Transverse colon (tissue), 4 donors: ENCODE data around the gene TCERG1L. TPM values are rescaled to one million over a fixed set of nuclear protein-coding genes. Genes with fewer than 3 reads are reported as not detected.

Source experiments
- DNase-seq: peaks from one replicate; pipeline ENCODE4 v3.0.0-alpha.2; 2019
- H3K27ac ChIP-seq, 4 donors: fragments of 200-600 bp; sonication (generic); 2 replicates each; pipeline ENCODE4 v1.5.1; 2016 to 2018; ENCODE audit warnings: inconsistent platforms in 4 of 4
- H3K27me3 ChIP-seq: fragments of 200-600 bp; sonication (generic); 2 replicates; pipeline ENCODE4 v1.5.1; 2017; ENCODE audit warnings: inconsistent platforms
- H3K36me3 ChIP-seq, 4 donors: fragments of 200-600 bp; sonication (generic); 2 replicates each; pipeline ENCODE4 v1.5.1; 2017 to 2019; ENCODE audit warnings: inconsistent platforms in 4 of 4
- H3K4me1 ChIP-seq, 4 donors: fragments of 200-600 bp; sonication (generic); 2 replicates each; pipeline ENCODE4 v1.5.1; 2017 to 2020; ENCODE audit warnings: inconsistent platforms in 4 of 4
- H3K4me3 ChIP-seq, 4 donors: fragments of 200-600 bp; sonication (generic); 1 replicate in 1 of 4; 2 replicates in 3 of 4; pipeline versions ENCODE4 v1.5.1 to v1.6.1; 2017 to 2019; ENCODE audit warnings: inconsistent platforms in 4 of 4
- H3K9me3 ChIP-seq, 2 donors: fragments of 200-600 bp; sonication (generic); 2 replicates each; pipeline ENCODE4 v1.5.1; 2017 to 2019; ENCODE audit warnings: inconsistent platforms in 2 of 2
- EP300 ChIP-seq: sonication (generic); formaldehyde crosslinking; IDR thresholded peaks from one replicate; pipeline ENCODE4 v1.6.1; 2017; ENCODE audit warnings: antibody characterized with exemption, low read depth
- POLR2A ChIP-seq: fragments of 450-650 bp; IDR thresholded peaks from one replicate; pipeline ENCODE4 v1.6.1; 2016; ENCODE audit warnings: antibody characterized with exemption, mild to moderate bottlenecking, moderate library complexity
- POLR2AphosphoS5 ChIP-seq, 3 donors: sonication (generic); formaldehyde crosslinking; IDR thresholded peaks; one replicate each; pipeline ENCODE4 v1.6.1; 2016; ENCODE audit warnings: antibody characterized with exemption in 3 of 3
- WGBS, 2 donors: methylation state at CpG; one replicate each; pipeline ENCODE4 v1.1.5; 2018; ENCODE audit warnings: low coverage in 1 of 2; 5-methylcytosine and 5-hydroxymethylcytosine counted together
- in situ Hi-C, 4 donors: fragments of 200-750 bp; cut with MboI; loops; one replicate each; pipeline versions ENCODE4 v1.15.0 to v1.15.1; 2017; ENCODE audit warnings: low sequenced_read_pairs in 3 of 4, low pct_ligation_motif_present in 1 of 4, low pct_unique_long_range_greater_than_20kb in 1 of 4
- intact Hi-C: fragments of 100-400 bp; cut with DNase I; formaldehyde crosslinking; loops from one replicate; pipeline ENCODE4 v1.15.1; 2023; ENCODE audit warnings: low total_unique reads
- total RNA-seq, 4 donors: library from RNA; depleted of rRNA; stranded (reverse); fragments of >200 nt; gene quantifications; one replicate each; pipeline ENCODE4 v1.1.0, GENCODE V29; 2016
- TF ChIP-seq, protein P1 (sequence below), 5 experiments: fragments of 200-600 bp in 3 of 5; fragments of 450-650 bp in 2 of 5; sonication (generic) in 3 of 5; IDR thresholded peaks; 1 replicate in 2 of 5; 2 replicates in 3 of 5; pipeline ENCODE4 v1.5.1; 2016 to 2017; ENCODE audit warnings: antibody characterized with exemption in 5 of 5, inconsistent platforms in 3 of 5, mild to moderate bottlenecking in 2 of 5, moderate library complexity in 1 of 5

Gene TCERG1L
- total RNA-seq, 4 donors from 2014 or later = 0.16 TPM; not detected in 3

DNA sequence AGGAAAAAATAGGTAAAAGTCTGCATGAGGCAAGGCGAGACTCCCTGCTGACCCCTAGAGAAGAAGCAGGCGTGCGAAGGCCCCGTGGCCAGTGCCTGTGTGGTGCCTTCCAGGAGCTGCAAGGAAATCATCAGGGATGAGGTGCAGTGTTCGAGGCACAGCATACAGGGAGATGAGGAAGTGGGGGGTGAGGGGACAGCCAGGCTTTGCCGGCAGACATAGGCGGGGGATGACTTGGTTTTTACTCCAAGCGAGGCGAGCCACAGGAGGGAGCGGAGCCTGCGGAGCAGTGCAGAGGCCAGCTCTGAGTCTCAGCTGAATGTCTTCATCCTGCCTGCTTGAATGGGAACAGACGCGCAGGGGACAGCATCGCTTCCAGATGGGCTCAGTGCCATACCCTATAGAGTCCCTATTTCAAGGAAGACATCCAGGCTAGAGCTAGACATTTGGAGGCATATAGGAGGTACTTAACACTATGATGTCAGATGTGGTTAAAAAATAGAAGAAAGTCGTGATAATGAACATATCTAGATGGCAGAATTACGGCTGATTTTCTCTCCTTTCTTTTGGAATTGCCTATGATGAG is 49.5 kb downstream of the TCERG1L start:
- DNase-seq = no peak
- H3K27ac ChIP-seq = no peak overlapping the region
- no peak overlapping the region for H3K4me3 ChIP-seq
- H3K36me3 ChIP-seq = no peaks in the 10 kb centered on the region
- TF ChIP-seq EP300 (no peak), POLR2AphosphoS5 (IDR thresholded peaks at IDR 0.05) (no peak), POLR2A (no peak)
- TF ChIP-seq, protein P1, sequence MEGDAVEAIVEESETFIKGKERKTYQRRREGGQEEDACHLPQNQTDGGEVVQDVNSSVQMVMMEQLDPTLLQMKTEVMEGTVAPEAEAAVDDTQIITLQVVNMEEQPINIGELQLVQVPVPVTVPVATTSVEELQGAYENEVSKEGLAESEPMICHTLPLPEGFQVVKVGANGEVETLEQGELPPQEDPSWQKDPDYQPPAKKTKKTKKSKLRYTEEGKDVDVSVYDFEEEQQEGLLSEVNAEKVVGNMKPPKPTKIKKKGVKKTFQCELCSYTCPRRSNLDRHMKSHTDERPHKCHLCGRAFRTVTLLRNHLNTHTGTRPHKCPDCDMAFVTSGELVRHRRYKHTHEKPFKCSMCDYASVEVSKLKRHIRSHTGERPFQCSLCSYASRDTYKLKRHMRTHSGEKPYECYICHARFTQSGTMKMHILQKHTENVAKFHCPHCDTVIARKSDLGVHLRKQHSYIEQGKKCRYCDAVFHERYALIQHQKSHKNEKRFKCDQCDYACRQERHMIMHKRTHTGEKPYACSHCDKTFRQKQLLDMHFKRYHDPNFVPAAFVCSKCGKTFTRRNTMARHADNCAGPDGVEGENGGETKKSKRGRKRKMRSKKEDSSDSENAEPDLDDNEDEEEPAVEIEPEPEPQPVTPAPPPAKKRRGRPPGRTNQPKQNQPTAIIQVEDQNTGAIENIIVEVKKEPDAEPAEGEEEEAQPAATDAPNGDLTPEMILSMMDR (IDR thresholded peaks at IDR 0.05) = no peak
- intact Hi-C loops (no loop called here), in situ Hi-C loops (no loop called here)
- WGBS, 2 donors = 75 to 79% methylated on average over 12 to 16 of the region's 16 CpGs
- no peaks in the 10 kb centered on the region for H3K9me3 ChIP-seq
- no peaks in the 10 kb centered on the region for H3K27me3 ChIP-seq
- no peaks in the 10 kb centered on the region for H3K4me1 ChIP-seq

DNA sequence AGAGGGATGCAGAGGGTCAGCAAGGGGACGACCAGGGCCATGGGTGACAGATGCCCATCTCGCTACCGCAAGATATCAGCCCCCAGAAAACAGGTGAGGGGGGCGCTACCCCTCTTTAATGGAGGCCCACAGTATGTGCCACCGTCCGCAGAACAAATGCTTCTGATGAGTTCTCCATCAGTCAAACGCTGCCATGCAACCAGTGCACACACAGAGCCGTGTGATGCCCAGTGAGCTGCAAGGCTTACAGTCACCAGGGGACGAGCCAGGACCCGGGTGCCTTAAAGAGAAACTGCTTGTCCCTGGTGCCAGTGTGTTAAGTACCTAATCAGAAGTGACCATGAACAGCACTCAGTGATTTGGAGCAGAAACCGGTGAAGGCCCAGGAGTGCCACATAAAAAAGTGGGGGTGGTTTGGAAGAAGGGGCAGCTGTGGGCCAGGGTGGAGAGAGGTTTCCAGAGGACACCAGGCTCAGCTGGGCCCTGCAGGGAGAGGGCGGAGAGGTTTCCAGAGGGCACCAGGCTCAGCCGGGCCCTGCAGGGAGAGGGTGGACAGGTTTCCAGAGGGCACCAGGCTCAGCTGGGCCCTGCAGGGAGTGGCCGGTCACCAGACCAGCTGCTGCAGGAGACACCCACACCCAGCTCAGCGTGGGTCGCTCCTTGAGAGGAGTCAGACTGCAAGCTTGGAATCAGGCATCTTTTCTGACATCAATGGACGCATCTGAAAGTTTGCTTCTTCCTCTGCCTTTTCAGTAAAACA is 50.9 kb downstream of the TCERG1L start:
- Histone ChIP-seq H3K27me3 (no peaks in the 10 kb centered on the region), H3K36me3 (no peaks in the 10 kb centered on the region), H3K9me3 (no peaks in the 10 kb centered on the region), H3K4me3 (no peak overlapping the region), H3K4me1 (no peaks in the 10 kb centered on the region), H3K27ac (no peak overlapping the region)
- WGBS, 2 donors = 57 to 81% methylated on average over 1 to 17 of the region's 17 CpGs
- intact Hi-C loops = no loop called here
- in situ Hi-C loops = no loop called here
- TF ChIP-seq, protein P1 (IDR thresholded peaks at IDR 0.05) = no peak
- DNase-seq = no peak

DNA sequence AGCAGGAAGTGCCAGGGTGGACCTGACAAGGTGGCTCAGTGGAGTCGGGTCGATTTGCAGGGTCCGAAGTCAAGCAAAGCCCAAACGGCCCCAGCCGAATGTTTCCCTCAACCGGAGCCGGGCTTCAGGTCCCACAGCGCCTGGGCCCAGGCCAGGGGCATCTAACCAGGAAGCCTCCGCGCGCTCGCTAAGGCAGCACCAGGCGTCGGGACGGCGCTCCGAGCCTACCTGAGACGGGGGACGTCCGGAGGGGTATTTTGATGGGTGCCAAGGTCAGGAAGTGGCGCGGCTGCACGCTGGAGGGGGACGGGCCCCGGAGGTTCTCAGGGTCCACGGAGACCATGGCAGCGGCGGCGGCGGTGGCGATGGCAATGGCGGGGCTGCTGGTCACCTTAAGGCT is 51.5 kb downstream of the TCERG1L start:
- intact Hi-C loops (no loop called here), in situ Hi-C loops (no loop called here)
- Histone ChIP-seq H3K27me3 (no peaks in the 10 kb centered on the region), H3K9me3 (no peaks in the 10 kb centered on the region), H3K36me3 (no peaks in the 10 kb centered on the region), H3K4me1 (no peaks in the 10 kb centered on the region), H3K27ac (no peak overlapping the region), H3K4me3 (no peak overlapping the region)
- DNase-seq = no peak
- 91 to 97% methylated on average over 12 to 32 of the region's 32 CpGs for WGBS, 2 donors
- TF ChIP-seq EP300 = no peak
- TF ChIP-seq, protein P1 (IDR thresholded peaks at IDR 0.05) = no peak
- no peak for TF ChIP-seq POLR2AphosphoS5 (IDR thresholded peaks at IDR 0.05)
- no peak for TF ChIP-seq POLR2A

DNA sequence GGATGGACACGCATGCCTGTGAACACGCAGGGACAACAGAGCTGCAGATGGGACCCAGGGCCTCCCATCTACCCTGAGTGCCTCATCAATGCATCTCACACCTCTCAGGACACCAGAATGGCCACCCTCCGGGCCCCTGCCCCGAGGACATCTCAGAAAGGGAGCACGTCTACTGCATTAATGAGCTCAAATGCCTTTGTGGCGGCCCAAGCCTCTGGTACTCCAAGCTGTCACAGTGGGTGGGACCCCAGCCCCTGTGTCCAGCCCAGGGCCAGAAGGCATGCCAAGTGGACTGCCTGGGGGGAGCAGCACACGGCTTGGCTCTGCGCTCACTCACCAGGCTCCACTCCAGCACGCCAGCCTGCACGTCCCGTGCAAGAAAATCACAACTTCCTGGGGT is 52.0 kb downstream of the TCERG1L start:
- TF ChIP-seq POLR2A (no peak), EP300 (no peak)
- TF ChIP-seq, protein P1 (IDR thresholded peaks at IDR 0.05) = no peak
- 73% methylated on average over 11 of the region's 11 CpGs; no CpG with 5 or more reads in 1 of the 2 donors for WGBS, 2 donors
- H3K4me3 ChIP-seq = no peak overlapping the region
- no peaks in the 10 kb centered on the region for H3K36me3 ChIP-seq
- DNase-seq = no peak
- H3K27me3 ChIP-seq = no peaks in the 10 kb centered on the region
- no peaks in the 10 kb centered on the region for H3K9me3 ChIP-seq
- intact Hi-C loops (no loop called here), in situ Hi-C loops (no loop called here)
- H3K4me1 ChIP-seq = no peaks in the 10 kb centered on the region
- H3K27ac ChIP-seq = no peak overlapping the region
